Chondrocyte (in vitro differentiated cells): ENCODE data around the gene CFAP77. TPM values are rescaled to one million over a fixed set of nuclear protein-coding genes. Genes with fewer than 3 reads are reported as not detected.

Experiments
- DNase-seq: peaks from one replicate; pipeline ENCODE4 v3.0.0; 2021; ENCODE audit warnings: mixed read lengths, low spot score
- H3K27ac Mint-ChIP-seq: one replicate; pipeline ENCODE4 v1.8.0; 2021; ENCODE audit warnings: mild to moderate bottlenecking, moderate library complexity, mixed read lengths; ENCODE audit not compliant: unreplicated experiment
- H3K27me3 Mint-ChIP-seq: 2 replicates; pipeline ENCODE4 v1.8.0; 2021; ENCODE audit warnings: low read depth, mixed read lengths
- H3K36me3 Mint-ChIP-seq: 2 replicates; pipeline ENCODE4 v1.8.0; 2021; ENCODE audit warnings: low read depth, mixed read lengths
- H3K4me1 Mint-ChIP-seq: 2 replicates; pipeline ENCODE4 v1.8.0; 2021; ENCODE audit warnings: low read depth, mild to moderate bottlenecking, mixed read lengths
- H3K4me3 Mint-ChIP-seq: one replicate; pipeline ENCODE4 v1.8.0; 2021; ENCODE audit warnings: mild to moderate bottlenecking, moderate library complexity, mixed read lengths; ENCODE audit not compliant: unreplicated experiment
- H3K9me3 Mint-ChIP-seq: 2 replicates; pipeline ENCODE4 v1.8.0; 2021; ENCODE audit warnings: low read depth, mixed read lengths
- CTCF ChIP-seq: fragments of 200-600 bp; sonication (generic); IDR thresholded peaks from 2 replicates; pipeline ENCODE4 v1.5.0; 2021; ENCODE audit warnings: antibody characterized with exemption, mild to moderate bottlenecking, moderate library complexity
- total RNA-seq: library from RNA; stranded (reverse); gene quantifications from 3 replicates; pipeline ENCODE4 v1.2.1, GENCODE V29; 2021

CFAP77 gene
- total RNA-seq, 1 donor from 2014 or later: 0.47 TPM

GRCh38 chr9:132494857-132495256, 84.8 kb downstream of the CFAP77 start:
- no peak overlapping the region for H3K4me3 Mint-ChIP-seq
- no peak for TF ChIP-seq CTCF
- H3K36me3 Mint-ChIP-seq: peaks cover 3% of the 10 kb centered on the region
- H3K4me1 Mint-ChIP-seq: peaks cover 8% of the 10 kb centered on the region
- H3K27ac Mint-ChIP-seq: no peak overlapping the region
- peaks cover 15% of the 10 kb centered on the region for H3K9me3 Mint-ChIP-seq
- no peak for DNase-seq
- peaks cover 14% of the 10 kb centered on the region for H3K27me3 Mint-ChIP-seq

GRCh38 chr9:132497731-132498130, 87.7 kb downstream of the CFAP77 start:
- no peak for TF ChIP-seq CTCF
- peaks cover 9% of the 10 kb centered on the region for H3K27me3 Mint-ChIP-seq
- no peak overlapping the region for H3K27ac Mint-ChIP-seq
- peaks cover 8% of the 10 kb centered on the region for H3K4me1 Mint-ChIP-seq
- peaks cover 13% of the 10 kb centered on the region for H3K9me3 Mint-ChIP-seq
- peaks cover 3% of the 10 kb centered on the region for H3K36me3 Mint-ChIP-seq
- no peak for DNase-seq
- H3K4me3 Mint-ChIP-seq: no peak overlapping the region

- no peak for TF ChIP-seq CTCF
- Mint-ChIP-seq H3K9me3 (peaks cover 6% of the 10 kb centered on the region), H3K4me3 (no peak overlapping the region), H3K27ac (no peak overlapping the region), H3K27me3 (peaks cover 15% of the 10 kb centered on the region), H3K4me1 (peaks cover 8% of the 10 kb centered on the region), H3K36me3 (peaks cover 2% of the 10 kb centered on the region)
- no peak for DNase-seq
Observed at GRCh38 chr9:132498531-132499210, 88.7 kb downstream of the CFAP77 start.

GRCh38 chr9:132499251-132499650, 89.2 kb downstream of the CFAP77 start:
- peaks cover 4% of the 10 kb centered on the region for H3K9me3 Mint-ChIP-seq
- H3K4me3 Mint-ChIP-seq: no peak overlapping the region
- no peak for DNase-seq
- no peak overlapping the region for H3K27ac Mint-ChIP-seq
- TF ChIP-seq CTCF: no peak
- peaks cover 8% of the 10 kb centered on the region for H3K4me1 Mint-ChIP-seq
- H3K36me3 Mint-ChIP-seq: peaks cover 2% of the 10 kb centered on the region
- peaks cover 20% of the 10 kb centered on the region for H3K27me3 Mint-ChIP-seq

- Mint-ChIP-seq H3K36me3 (no peaks in the 10 kb centered on the region), H3K9me3 (no peaks in the 10 kb centered on the region), H3K27ac (no peak overlapping the region), H3K4me3 (no peak overlapping the region), H3K27me3 (peaks cover 21% of the 10 kb centered on the region), H3K4me1 (peaks cover 8% of the 10 kb centered on the region)
- no peak for DNase-seq
- TF ChIP-seq CTCF: no peak
Observed at GRCh38 chr9:132500193-132500592, 90.2 kb downstream of the CFAP77 start.
